Measurements from ENCODE around the gene STEAP1B. TPM values are rescaled to one million over a fixed set of nuclear protein-coding genes. Genes with fewer than 3 reads are reported as not detected.

Gene STEAP1B
- total and polyA plus RNA-seq, 2 donors (not counting 3 experiments of a cell fraction or from before 2014, with no cell fraction given), result 32.2 to 46.1 TPM

DNA sequence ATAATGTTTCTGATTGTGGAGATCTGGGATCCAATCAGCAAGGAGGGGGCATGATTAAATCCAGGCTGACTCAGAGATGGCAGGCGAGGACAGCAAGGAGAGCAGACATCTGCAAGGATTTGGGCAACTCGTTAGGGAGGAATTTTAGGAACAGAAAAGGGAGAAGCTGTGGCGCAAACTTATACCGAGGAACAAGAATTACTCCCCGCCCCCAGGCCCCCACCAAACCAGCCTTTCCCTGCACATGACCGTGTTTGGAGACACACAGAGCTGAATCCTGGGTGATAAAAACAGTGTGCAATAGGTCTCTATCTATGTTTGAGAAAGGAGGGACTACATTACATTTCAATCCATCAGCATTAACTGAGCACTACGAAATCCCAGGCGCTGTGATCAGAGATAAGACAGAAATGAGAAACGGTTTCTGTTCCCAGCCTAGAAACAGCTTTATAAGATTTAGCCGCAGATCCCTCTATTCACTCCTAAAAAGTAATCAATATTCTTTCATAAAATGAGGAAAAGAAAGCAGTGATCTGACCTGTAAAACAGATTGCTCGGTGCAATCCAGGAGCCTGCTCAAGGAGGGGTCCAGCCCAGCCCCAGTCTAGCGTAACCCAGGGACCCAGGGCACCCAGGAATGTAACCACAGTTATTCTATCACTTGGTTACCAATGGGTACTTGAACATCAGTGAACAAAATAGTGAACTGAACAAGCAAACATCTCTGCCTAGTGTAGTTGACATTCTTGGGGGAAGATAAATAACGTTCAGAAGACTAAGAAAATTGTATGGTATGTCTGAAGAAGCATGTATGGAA, 105.9 kb downstream of the STEAP1B start:
- no peak overlapping the region for H3K9ac ChIP-seq (replicated peaks; ENCODE audit: extremely low read depth, insufficient read depth, low read length)
- dilution Hi-C loops (cut with MboI; ENCODE audit: extremely low pct_ligation_motif_present, low sequenced_read_pairs) (no loop called here), intact Hi-C loops (cut with micrococcal nuclease) (no loop called here)
- H3K4me2 ChIP-seq (ENCODE audit: insufficient read depth, low read length), result no peak overlapping the region
- peaks cover 14% of the 10 kb centered on the region for H3K4me1 ChIP-seq (ENCODE audit: control insufficient read depth, extremely low read depth, insufficient read depth, low read length)
- no peak overlapping the region for H2AFZ ChIP-seq (ENCODE audit: low read depth, low read length)
- TF ChIP-seq MYC (IDR thresholded peaks at IDR 0.05; ENCODE audit: low read depth, low read length), result no peak
- TF ChIP-seq POLR2AphosphoS5 (IDR thresholded peaks at IDR 0.05; ENCODE audit: insufficient read depth, low read depth, low read length), result no peak
- TF ChIP-seq POLR2A (IDR thresholded peaks at IDR 0.05; ENCODE audit: low read depth, low read length), result no peak
- TF ChIP-seq, protein P1, sequence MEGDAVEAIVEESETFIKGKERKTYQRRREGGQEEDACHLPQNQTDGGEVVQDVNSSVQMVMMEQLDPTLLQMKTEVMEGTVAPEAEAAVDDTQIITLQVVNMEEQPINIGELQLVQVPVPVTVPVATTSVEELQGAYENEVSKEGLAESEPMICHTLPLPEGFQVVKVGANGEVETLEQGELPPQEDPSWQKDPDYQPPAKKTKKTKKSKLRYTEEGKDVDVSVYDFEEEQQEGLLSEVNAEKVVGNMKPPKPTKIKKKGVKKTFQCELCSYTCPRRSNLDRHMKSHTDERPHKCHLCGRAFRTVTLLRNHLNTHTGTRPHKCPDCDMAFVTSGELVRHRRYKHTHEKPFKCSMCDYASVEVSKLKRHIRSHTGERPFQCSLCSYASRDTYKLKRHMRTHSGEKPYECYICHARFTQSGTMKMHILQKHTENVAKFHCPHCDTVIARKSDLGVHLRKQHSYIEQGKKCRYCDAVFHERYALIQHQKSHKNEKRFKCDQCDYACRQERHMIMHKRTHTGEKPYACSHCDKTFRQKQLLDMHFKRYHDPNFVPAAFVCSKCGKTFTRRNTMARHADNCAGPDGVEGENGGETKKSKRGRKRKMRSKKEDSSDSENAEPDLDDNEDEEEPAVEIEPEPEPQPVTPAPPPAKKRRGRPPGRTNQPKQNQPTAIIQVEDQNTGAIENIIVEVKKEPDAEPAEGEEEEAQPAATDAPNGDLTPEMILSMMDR (IDR thresholded peaks at IDR 0.05; ENCODE audit: extremely low read depth in 1 of 2, insufficient read depth in 1 of 2, low read depth in 1 of 2, low read length in 2 of 2), result no peak
- no peak for TF ChIP-seq FOS (IDR thresholded peaks at IDR 0.05; ENCODE audit: borderline replicate concordance, insufficient read depth, low read length)
- TF ChIP-seq EZH2 (IDR thresholded peaks at IDR 0.05; ENCODE audit: borderline replicate concordance, low read depth, low read length, severe bottlenecking), result no peak
- TF ChIP-seq GATA2 (IDR thresholded peaks at IDR 0.05; ENCODE audit: insufficient read depth, insufficient read length, low read depth, low read length), result no peak
- TF ChIP-seq, protein P2, sequence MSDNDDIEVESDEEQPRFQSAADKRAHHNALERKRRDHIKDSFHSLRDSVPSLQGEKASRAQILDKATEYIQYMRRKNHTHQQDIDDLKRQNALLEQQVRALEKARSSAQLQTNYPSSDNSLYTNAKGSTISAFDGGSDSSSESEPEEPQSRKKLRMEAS (IDR thresholded peaks at IDR 0.05; ENCODE audit: insufficient read depth, insufficient read length), result no peak
- TF ChIP-seq JUN (IDR thresholded peaks at IDR 0.05; ENCODE audit: borderline replicate concordance, insufficient read depth, insufficient read length, low read depth), result no peak
- no peak for DNase-seq (ENCODE audit: low read depth, low spot score)
- no peaks in the 10 kb centered on the region for H3K27me3 ChIP-seq (ENCODE audit: control insufficient read depth in 2 of 2, insufficient read depth in 2 of 2, low read length in 2 of 2)
- ChIA-PET CTCF (interaction anchor here (1.0 kb wide), 1 partner anchor 37 kb away, joined by 3 read pairs; no protein-coding TSS in a partner anchor), POLR2A (no interaction called here)
- H3K4me3 ChIP-seq (replicated peaks in 1 of 3; ENCODE audit: insufficient read depth in 1 of 3, low read depth in 1 of 3, low read length in 3 of 3), result no peak overlapping the region
- H3K9me1 ChIP-seq (replicated peaks; ENCODE audit: control insufficient read depth, extremely low read depth, insufficient read depth, low read length), result no peaks in the 10 kb centered on the region
- no peaks in the 10 kb centered on the region for H3K9me3 ChIP-seq (replicated peaks; ENCODE audit: control insufficient read depth, insufficient read depth, low read length)
- no peaks in the 10 kb centered on the region for H3K79me2 ChIP-seq (ENCODE audit: control insufficient read depth, insufficient read depth, low read length)
- no peaks in the 10 kb centered on the region for H4K20me1 ChIP-seq (replicated peaks; ENCODE audit: control insufficient read depth, extremely low read depth, insufficient read depth, low read length)
- no TSS peak for BruUV-seq (replicated peaks)
- no peak for FAIRE-seq
- H3K27ac ChIP-seq (ENCODE audit: insufficient read depth, low read depth, low read length), result no peak overlapping the region
- H3K36me3 ChIP-seq (ENCODE audit: control insufficient read depth in 2 of 2, extremely low read depth in 1 of 2, insufficient read depth in 2 of 2, low read length in 2 of 2), result no peaks in the 10 kb centered on the region
